ENCODE measurements around the gene CLRN1.
"Not testable (repeated sequence)": the region's sequence is repeated elsewhere in the genome, so short reads cannot be mapped to it uniquely, and the experiment has no call there.

Gene CLRN1

DNA sequence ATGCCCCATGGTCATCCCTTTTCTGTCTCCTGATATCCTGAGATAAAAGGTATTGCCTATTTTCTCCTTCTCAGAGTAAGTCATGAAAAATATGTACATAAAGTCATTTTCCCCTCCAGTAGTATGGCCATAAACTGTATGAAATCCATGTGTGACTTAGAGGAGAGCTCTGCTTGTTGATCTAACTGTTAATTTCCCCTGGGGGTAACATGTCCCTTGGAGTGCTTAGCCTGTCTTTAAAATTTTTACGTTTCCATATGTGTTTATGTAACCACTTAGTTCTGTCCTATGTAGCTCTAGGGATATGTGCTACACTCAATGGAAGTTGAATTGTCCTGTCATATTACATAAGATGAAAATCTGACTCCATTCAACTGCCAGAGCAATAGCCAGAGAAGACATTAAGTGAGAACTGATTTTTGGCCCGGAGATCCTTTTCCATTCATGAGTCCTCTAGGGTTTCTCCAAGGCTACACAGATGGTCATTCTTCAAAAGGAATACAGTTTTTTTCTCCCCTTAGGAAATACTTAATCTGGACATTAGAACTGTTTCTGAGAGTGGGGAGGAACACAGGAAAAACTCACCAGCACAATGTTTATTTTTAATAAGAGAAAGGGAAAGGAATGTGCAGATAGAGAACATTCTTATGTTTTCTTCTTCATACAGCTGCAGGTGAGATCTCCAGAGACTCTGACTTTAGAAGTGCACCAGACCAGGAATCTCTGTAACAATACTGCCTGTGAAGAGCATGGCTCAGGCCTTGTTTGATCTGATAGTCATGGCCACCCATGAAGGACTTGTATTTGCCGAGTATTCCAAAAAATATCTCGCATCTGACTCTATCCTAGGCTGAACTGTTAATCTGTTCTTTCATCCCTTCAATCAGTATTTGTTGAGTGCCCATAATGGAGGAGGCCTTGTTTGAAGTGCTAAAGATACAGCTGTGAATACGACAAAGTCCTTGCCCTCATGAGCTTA is 29.8 kb upstream of the CLRN1 start:
- no peaks in the 10 kb centered on the region for H3K4me1 ChIP-seq (ENCODE audit: control insufficient read depth, insufficient read depth, low read length)
- no peak overlapping the region for H3K4me3 ChIP-seq (ENCODE audit: low read length)
- no peaks in the 10 kb centered on the region for H3K27me3 ChIP-seq (ENCODE audit: control insufficient read depth, insufficient read depth, low read length)
- H3K36me3 ChIP-seq (ENCODE audit: control insufficient read depth, insufficient read depth, low read length) = no peaks in the 10 kb centered on the region
- H3K9me3 ChIP-seq (ENCODE audit: control insufficient read depth, low read length) = no peaks in the 10 kb centered on the region
- H3K9ac ChIP-seq (ENCODE audit: low read length) = no peak overlapping the region

DNA sequence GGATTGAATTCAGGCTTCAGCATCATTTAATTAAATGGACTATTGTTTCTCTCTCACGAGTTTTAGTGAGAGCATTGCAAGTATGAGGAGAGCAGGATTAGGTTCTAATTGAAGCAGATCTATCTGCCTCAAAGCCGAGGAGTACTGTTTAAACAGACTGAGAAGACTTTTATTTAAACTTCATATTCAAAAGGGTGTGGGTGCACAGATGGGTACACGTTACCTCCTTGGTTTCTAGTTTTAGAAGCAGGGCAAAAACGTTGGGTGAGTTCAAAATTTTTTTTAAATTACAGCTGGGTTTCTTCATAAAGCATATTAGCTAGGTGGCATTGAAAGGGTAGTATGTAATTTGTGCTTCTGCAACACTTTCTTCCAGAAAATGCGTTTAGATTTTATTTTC is 26.5 kb upstream of the CLRN1 start:
- no peaks in the 10 kb centered on the region for H3K27me3 ChIP-seq (ENCODE audit: control insufficient read depth, insufficient read depth, low read length)
- H3K9me3 ChIP-seq (ENCODE audit: control insufficient read depth, low read length) = no peaks in the 10 kb centered on the region
- H3K4me3 ChIP-seq (ENCODE audit: low read length) = no peak overlapping the region
- no peaks in the 10 kb centered on the region for H3K4me1 ChIP-seq (ENCODE audit: control insufficient read depth, insufficient read depth, low read length)
- no peak overlapping the region for H3K9ac ChIP-seq (ENCODE audit: low read length)
- no peaks in the 10 kb centered on the region for H3K36me3 ChIP-seq (ENCODE audit: control insufficient read depth, insufficient read depth, low read length)

DNA sequence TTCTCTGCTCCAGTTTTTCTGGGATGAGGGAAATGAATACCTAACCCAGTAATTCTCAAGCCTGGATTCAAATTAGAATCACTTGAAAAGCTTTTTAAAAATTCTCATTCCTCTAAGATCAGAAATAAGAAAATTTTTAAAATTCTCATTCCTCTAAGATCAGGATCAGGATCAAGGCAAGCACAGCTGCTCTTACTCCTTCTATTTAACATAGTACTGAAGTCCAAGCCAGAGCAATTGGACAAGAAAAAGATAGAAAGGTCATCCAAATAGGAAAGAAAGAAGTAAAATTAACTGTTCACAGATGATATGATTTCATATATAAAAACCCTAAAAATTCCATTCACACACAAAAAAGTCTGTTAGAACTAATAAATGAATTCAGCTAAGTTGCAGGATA is 24.2 kb upstream of the CLRN1 start:
- H3K4me3 ChIP-seq (ENCODE audit: low read length) = no peak overlapping the region
- no peaks in the 10 kb centered on the region for H3K27me3 ChIP-seq (ENCODE audit: control insufficient read depth, insufficient read depth, low read length)
- H3K36me3 ChIP-seq (ENCODE audit: control insufficient read depth, insufficient read depth, low read length) = no peaks in the 10 kb centered on the region
- no peaks in the 10 kb centered on the region for H3K9me3 ChIP-seq (ENCODE audit: control insufficient read depth, low read length)
- H3K4me1 ChIP-seq (ENCODE audit: control insufficient read depth, insufficient read depth, low read length) = no peaks in the 10 kb centered on the region
- no peak overlapping the region for H3K9ac ChIP-seq (ENCODE audit: low read length)

DNA sequence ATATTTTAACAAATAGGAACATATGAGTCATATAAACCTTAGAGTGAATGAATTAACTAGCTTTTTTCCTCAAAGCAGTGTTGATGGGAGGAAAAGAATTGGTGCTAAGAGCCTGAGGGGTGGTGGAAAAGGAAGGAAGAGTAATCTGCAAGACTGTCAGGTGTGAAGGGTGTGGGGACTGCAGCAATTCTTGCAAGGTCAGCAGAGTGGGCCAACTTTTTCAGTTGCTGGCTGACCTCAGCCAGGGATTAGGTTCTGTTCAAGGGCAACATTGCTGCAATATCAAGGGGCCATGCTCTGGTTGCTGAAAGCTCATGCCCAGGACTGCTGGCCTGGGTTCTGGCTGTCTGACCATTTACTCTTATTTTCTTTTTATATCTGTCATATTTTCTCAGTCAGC is 23.0 kb upstream of the CLRN1 start:
- Histone ChIP-seq H3K4me3 (ENCODE audit: low read length) (no peak overlapping the region), H3K36me3 (ENCODE audit: control insufficient read depth, insufficient read depth, low read length) (no peaks in the 10 kb centered on the region), H3K9ac (ENCODE audit: low read length) (no peak overlapping the region), H3K4me1 (ENCODE audit: control insufficient read depth, insufficient read depth, low read length) (no peaks in the 10 kb centered on the region), H3K27me3 (ENCODE audit: control insufficient read depth, insufficient read depth, low read length) (no peaks in the 10 kb centered on the region), H3K9me3 (ENCODE audit: control insufficient read depth, low read length) (no peaks in the 10 kb centered on the region)

DNA sequence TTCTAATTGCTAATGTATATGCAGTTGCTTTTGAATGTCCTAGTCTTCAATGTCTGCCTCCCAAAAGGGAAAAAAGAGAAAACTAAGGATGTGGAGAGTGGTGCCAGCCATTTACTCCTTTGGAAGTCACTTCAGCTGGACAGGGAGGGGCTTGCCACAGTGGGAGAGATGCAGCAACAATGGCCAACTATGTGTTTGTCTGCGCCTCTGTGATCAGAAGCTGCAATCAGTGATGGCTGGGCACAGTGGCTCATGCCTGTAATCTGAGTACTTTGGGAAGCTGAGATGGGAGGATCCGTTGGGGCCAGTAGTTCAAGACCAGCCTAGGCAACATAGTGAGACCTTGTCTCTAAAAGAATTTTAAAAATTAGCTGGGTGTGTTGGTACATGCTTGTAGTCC is 16.7 kb upstream of the CLRN1 start:
- Histone ChIP-seq H3K4me1 (ENCODE audit: control insufficient read depth, insufficient read depth, low read length) (no peaks in the 10 kb centered on the region), H3K9ac (ENCODE audit: low read length) (no peak overlapping the region), H3K36me3 (ENCODE audit: control insufficient read depth, insufficient read depth, low read length) (no peaks in the 10 kb centered on the region), H3K27me3 (ENCODE audit: control insufficient read depth, insufficient read depth, low read length) (no peaks in the 10 kb centered on the region), H3K4me3 (ENCODE audit: low read length) (no peak overlapping the region), H3K9me3 (ENCODE audit: control insufficient read depth, low read length) (no peaks in the 10 kb centered on the region)

DNA sequence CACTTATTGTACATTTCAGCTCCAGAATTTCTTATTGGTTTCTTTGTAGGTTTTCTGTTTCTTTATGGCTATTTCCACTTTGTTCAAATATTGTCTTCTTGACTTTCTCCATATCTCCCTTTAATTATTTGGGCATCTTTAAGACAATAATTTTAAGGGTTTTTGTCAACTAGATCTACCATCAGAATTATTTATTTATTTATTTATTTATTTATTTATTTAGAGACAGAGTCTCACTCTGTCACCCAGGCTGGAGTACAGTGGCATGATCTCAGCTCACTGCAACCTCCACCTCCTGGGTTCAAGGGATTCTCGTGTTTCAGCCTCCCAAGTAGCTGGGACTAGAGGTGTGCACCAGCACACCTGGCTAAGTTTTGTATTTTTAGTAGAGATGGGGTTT is 15.9 kb upstream of the CLRN1 start:
- not testable (repeated sequence) for H3K27me3 ChIP-seq (ENCODE audit: control insufficient read depth, insufficient read depth, low read length); H3K9me3 ChIP-seq (ENCODE audit: control insufficient read depth, low read length); H3K4me3 ChIP-seq (ENCODE audit: low read length); H3K9ac ChIP-seq (ENCODE audit: low read length); H3K4me1 ChIP-seq (ENCODE audit: control insufficient read depth, insufficient read depth, low read length); H3K36me3 ChIP-seq (ENCODE audit: control insufficient read depth, insufficient read depth, low read length)

DNA sequence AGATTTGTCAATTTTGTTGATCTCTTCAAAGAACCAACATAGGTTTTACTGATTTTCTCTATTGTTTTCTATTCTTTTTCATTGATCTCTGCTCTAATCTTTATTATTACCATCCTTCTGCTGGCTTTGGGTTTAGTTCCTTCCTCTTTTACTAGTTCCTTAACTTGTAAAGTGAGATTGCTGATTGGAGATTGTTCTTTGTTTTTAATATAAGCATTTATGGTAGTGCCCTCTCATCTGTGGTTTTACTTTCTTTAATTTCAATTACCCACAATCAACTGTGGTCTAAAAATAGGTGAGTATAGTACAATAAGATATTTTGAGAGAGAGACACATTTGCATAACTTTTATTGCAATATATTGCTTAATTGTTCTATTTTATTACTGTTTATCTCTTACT is 13.2 kb upstream of the CLRN1 start:
- no peaks in the 10 kb centered on the region for H3K27me3 ChIP-seq (ENCODE audit: control insufficient read depth, insufficient read depth, low read length)
- H3K36me3 ChIP-seq (ENCODE audit: control insufficient read depth, insufficient read depth, low read length) = no peaks in the 10 kb centered on the region
- no peaks in the 10 kb centered on the region for H3K4me1 ChIP-seq (ENCODE audit: control insufficient read depth, insufficient read depth, low read length)
- H3K4me3 ChIP-seq (ENCODE audit: low read length) = no peak overlapping the region
- no peak overlapping the region for H3K9ac ChIP-seq (ENCODE audit: low read length)
- H3K9me3 ChIP-seq (ENCODE audit: control insufficient read depth, low read length) = no peaks in the 10 kb centered on the region

DNA sequence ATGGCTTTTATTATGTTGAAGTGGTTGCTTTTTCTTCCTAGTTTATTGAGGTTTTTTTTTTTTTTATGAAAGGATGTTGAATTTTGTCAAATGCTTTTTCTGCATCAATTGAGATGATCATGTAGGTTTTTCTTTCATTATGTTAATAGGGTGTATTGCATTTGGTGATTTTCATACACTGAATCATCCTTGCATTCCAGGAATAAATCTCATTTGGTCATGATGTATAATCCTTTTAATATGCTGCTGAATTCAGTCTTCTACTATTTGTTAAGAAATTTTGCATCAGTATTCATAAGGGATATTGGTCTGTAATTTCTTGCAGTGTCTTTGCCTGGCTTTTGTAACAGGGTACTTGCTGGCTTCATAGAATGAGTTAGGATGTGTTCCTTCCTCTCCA is 11.5 kb upstream of the CLRN1 start:
- Histone ChIP-seq H3K4me3 (ENCODE audit: low read length) (no peak overlapping the region), H3K9me3 (ENCODE audit: control insufficient read depth, low read length) (no peaks in the 10 kb centered on the region), H3K9ac (ENCODE audit: low read length) (no peak overlapping the region), H3K4me1 (ENCODE audit: control insufficient read depth, insufficient read depth, low read length) (no peaks in the 10 kb centered on the region), H3K27me3 (ENCODE audit: control insufficient read depth, insufficient read depth, low read length) (no peaks in the 10 kb centered on the region), H3K36me3 (ENCODE audit: control insufficient read depth, insufficient read depth, low read length) (no peaks in the 10 kb centered on the region)

DNA sequence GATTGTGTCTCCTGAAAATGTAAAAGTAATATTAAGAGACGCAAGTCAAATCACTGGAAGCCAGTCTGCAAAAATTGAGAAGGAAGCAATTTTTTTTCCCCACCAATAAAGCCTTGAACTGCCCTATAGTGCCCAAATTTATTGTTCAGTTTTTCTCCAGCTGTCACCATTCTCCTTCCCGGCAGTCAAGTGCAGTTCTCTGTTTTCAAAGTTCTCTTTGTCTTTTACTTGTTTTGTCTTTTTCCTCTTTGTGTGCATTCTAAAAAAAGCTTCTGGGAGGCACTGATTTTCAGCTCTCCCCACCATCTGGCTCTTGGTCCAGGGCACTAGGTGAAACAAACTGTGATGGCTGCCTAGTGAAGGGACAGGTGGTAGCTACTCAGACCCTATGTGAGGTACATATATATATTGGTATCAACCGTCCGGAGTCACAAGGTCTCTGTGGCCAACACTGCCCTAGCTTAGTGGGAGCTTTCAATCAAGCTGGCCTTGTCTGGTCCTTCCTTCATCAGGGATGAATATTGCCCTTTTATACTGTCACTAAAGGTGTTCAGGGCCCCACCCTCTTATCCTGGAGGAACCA is 6.1 kb upstream of the CLRN1 start:
- no peaks in the 10 kb centered on the region for H3K27me3 ChIP-seq (ENCODE audit: control insufficient read depth, insufficient read depth, low read length)
- no peak overlapping the region for H3K9ac ChIP-seq (ENCODE audit: low read length)
- no peak overlapping the region for H3K4me3 ChIP-seq (ENCODE audit: low read length)
- no peaks in the 10 kb centered on the region for H3K9me3 ChIP-seq (ENCODE audit: control insufficient read depth, low read length)
- no peaks in the 10 kb centered on the region for H3K36me3 ChIP-seq (ENCODE audit: control insufficient read depth, insufficient read depth, low read length)
- H3K4me1 ChIP-seq (ENCODE audit: control insufficient read depth, insufficient read depth, low read length) = no peaks in the 10 kb centered on the region

DNA sequence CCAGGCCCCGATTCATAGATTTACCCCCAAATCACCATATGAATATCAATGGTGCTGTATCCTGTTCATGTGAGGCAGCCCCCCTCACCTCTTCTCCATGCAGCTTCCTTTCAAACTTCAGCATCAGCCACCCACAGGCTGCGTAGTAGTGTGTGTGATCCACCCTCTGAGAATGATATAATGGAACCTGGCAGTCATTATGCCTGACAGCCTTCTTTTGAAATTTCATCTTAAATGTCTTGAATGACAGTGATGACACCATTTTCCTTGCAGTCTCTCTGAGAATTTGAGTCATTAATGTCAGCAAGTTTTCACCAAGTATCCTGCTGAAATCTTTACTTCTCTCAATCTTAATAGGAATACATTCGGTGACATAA is 3.5 kb upstream of the CLRN1 start:
- Histone ChIP-seq H3K4me3 (ENCODE audit: low read length) (no peak overlapping the region), H3K27me3 (ENCODE audit: control insufficient read depth, insufficient read depth, low read length) (no peaks in the 10 kb centered on the region), H3K4me1 (ENCODE audit: control insufficient read depth, insufficient read depth, low read length) (no peaks in the 10 kb centered on the region), H3K9me3 (ENCODE audit: control insufficient read depth, low read length) (no peaks in the 10 kb centered on the region), H3K9ac (ENCODE audit: low read length) (no peak overlapping the region), H3K36me3 (ENCODE audit: control insufficient read depth, insufficient read depth, low read length) (no peaks in the 10 kb centered on the region)

DNA sequence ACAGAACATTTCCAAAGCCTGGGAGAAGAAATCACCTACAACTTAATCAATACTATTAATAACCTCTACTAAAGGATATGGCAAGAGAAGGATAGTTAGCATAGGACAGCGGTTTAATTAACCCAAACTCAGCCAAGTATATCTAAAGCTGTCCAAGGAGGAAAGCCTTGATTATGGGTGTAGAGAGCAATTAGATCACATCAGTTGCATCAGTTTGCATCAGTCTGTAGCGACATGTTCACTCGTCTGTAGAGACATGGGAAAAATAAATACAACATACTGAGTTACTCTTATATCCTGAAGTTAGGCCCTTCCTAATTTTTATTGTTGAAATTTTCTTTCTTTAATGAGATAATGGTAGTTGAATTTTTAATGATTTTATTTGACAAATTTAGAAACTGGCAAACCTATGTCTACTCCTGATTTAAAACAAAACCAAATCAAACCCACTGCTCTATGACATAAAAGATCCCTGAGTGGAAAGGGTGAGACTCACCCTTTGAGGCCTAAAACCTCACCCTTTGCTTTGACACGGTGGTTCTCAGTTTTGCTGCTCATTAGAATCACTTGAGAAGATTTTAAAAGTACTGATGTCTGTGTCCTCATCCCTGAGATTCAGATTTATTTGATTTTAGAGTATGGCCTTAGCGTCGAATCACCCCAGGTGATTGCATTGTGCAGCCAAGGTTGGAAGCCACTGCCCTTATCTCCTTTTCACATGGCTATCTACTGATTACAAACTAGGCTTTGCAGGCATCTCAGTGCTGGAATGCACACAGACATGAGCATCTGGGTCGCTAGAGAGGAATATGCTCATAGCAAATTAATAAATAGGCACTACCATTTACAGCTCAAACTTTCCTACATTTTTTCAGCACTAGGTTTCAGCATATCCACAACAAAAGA is 2.8 kb upstream of the CLRN1 start:
- Histone ChIP-seq H3K4me3 (ENCODE audit: low read length) (no peak overlapping the region), H3K27me3 (ENCODE audit: control insufficient read depth, insufficient read depth, low read length) (no peaks in the 10 kb centered on the region), H3K9me3 (ENCODE audit: control insufficient read depth, low read length) (no peaks in the 10 kb centered on the region), H3K36me3 (ENCODE audit: control insufficient read depth, insufficient read depth, low read length) (no peaks in the 10 kb centered on the region), H3K9ac (ENCODE audit: low read length) (no peak overlapping the region), H3K4me1 (ENCODE audit: control insufficient read depth, insufficient read depth, low read length) (no peaks in the 10 kb centered on the region)

All from mucosa of stomach (tissue), 1 donor.